Ammon's horn (tissue), 1 donor: ENCODE measurements around the gene ZNF714.
A peak's percentile ranks its signal among the peaks of the same experiment; 100 is the strongest.
"Not testable (repeated sequence)": the region's sequence is repeated elsewhere in the genome, so short reads cannot be mapped to it uniquely, and the experiment has no call there.

Source experiments
- DNase-seq: peaks from one replicate; pipeline ENCODE4 v3.0.0-alpha.2; 2016; ENCODE audit warnings: low spot score

ZNF714 gene

GRCh38 chr19:21130097-21130775, 48.2 kb downstream of the ZNF714 start:
- DNase-seq, result no peak

- DNase-seq, result no peak
These were observed 51.6 kb downstream of the ZNF714 start for GRCh38 chr19:21133633-21134032.

GRCh38 chr19:21134934-21135366, 52.9 kb downstream of the ZNF714 start:
- DNase-seq, result no peak

- no peak for DNase-seq
These were observed 53.4 kb downstream of the ZNF714 start for GRCh38 chr19:21135433-21135832.

GRCh38 chr19:21138130-21138529, 56.1 kb downstream of the ZNF714 start:
- DNase-seq, result no peak

GRCh38 chr19:21141006-21141405, 59.0 kb downstream of the ZNF714 start:
- not testable (repeated sequence) for DNase-seq

DNA sequence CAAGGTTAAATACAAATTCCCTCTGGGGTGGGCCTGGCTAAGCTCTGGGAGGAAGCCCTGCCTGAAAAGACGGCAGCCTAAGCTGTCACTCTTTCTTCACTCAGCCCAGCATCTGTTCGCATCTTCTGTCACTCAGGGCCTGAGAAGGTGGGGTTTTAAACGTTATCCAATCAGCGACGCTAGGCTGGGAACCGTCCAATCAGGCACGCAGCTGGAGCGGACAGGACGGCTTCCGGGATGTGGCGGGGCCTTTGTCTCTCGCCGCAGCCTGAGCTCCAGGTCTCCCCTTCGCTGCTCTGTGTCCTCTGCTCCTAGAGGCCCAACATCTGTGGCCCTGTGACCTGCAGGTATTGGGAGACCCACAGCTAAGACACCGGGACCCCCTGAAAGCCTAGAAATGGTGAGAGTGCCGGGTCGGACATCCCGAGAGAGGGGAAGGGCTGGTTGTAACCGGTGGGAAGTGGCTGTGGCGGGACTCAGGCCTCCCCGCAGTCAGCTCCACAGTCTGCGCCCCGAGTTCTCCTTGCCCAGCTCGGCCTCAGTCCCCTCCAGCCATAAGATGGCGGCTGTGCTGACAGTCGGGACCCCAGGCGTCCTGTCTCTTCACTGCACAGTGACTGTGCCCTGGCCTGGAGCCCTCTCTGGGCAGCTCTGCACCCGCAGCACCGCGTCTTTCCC, 59.9 kb downstream of the ZNF714 start, which contains the start of gene ZNF431:
Gene ZNF431, plus strand, starts transcription at position 254 of the 678 bp plus-strand sequence. Its CDS starts 144 bp downstream, at position 398.
- DNase-seq, result peak; percentile 98

DNA sequence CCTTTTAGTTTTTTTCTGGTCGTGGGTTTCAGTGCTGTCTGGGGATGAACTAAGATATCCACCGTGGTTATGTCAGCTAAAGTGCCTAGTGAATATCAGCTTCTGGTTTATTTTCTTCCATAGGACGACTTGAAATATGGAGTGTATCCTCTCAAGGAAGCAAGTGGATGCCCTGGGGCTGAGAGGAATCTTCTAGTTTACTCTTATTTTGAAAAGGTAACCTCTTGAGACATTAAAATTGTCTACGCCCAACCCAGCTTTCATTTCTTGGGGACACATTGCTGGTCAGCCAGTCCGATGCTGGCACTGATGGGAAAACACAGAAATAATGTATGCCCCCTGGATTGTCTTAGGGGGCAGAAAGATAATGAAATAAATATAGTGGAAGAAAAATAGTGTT, 61.4 kb downstream of the ZNF714 start:
- no peak for DNase-seq

DNA sequence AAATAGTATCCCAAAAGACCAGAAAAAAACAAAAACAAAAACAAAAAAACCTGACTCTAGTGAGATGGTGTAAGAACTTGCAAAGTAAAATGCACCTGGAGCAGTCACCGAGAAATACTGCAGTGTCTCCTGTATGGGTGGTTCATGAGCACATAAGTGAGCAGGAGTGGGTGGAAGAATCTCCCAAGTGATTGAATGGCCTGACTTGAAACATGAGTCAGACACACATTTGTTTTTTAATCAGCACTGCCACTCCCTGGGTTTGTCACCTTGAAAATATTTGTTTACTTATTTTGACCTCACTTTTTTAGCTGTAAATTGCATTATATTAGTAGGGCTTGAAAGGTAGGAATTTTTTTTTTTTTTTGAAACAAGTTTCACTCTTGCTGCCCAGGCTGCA, 61.9 kb downstream of the ZNF714 start:
- DNase-seq, result no peak

DNA sequence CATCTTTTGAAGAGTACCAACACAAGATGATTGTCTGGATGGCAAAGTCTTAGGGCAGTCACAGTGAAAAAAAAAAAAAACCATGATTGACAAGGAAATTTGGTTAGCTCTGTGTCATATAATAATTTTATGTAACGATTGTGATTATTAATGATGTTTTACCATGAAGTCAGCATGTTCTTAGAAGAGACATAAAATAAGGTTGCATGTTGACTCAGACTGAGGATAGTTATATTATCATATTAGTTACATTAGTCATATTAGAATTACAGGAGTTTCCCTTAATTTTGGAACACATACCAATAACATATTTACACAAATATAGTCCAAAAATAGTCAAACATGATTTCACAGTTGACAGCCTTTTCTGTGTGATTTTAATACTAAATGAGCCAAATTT, 65.5 kb downstream of the ZNF714 start:
- DNase-seq, result no peak

- no peak for DNase-seq
These were observed 66.7 kb downstream of the ZNF714 start for GRCh38 chr19:21148681-21149080.

DNA sequence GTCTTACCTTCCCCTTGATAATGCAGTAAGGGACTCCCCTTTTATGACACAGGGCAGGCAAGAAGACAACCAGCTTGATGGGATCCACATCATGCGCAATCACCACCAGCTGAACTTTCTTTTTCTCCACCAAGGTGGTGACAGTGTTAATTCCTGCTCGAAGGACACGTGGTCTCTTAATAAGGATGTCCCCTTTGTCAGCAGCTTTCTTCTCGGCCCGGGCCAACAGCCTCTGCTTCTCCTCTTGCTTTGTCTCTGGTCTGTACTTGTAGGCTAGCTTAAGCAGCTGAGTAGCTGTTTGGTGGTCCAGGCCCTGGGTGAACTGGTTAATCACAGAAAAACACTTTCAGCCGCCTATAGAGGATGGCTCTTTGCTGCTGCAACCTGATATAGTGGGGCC, 67.9 kb downstream of the ZNF714 start:
- DNase-seq, result no peak

- DNase-seq, result no peak
These were observed 69.5 kb downstream of the ZNF714 start for GRCh38 chr19:21151460-21151859.

DNA sequence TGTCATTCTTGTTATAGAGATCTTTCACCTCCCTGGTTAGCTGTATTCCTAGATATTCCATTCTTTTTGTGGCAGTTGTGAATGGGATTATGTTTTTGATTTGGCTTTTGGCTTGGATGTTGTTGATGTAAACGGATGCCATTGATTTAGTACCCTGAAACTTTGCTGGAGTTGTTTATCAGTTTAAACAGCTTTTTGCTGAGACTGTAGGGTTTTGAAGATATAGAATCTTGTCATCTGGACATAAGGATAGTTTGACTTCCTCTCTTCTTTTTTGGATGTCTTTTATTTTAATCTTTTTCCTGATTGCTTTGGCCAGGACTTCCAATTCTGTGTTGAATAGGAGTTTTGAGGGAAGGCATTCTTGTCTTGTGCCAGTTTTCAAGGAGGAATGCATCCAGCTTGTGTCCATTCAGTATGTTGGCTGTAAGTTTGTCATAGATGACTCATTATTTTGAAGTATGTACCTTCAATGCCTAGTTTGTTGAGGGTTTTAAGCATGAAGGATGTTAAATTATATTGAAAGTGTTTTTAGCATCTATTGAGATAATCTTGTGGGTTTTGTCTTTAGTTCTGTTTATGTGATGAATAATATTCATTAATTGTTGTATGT, 76.6 kb downstream of the ZNF714 start:
- no peak for DNase-seq

- no peak for DNase-seq
These were observed 82.5 kb downstream of the ZNF714 start for GRCh38 chr19:21164541-21164940.

GRCh38 chr19:21166436-21166835, 84.4 kb downstream of the ZNF714 start:
- no peak for DNase-seq
